ENCODE results near the gene CYSLTR1. TPM values are rescaled to one million over a fixed set of nuclear protein-coding genes. Genes with fewer than 3 reads are reported as not detected.
"Not testable (repeated sequence)": the region's sequence is repeated elsewhere in the genome, so short reads cannot be mapped to it uniquely, and the experiment has no call there.

The CYSLTR1 gene
- total RNA-seq, 1 donor from 2014 or later: 4.7 TPM

- DNase-seq (ENCODE audit: low spot score): not testable (repeated sequence)
Measured at GRCh38 chrX:78226047-78226446, 101.4 kb downstream of the CYSLTR1 start.

Other genes starting within 250 kb of the CYSLTR1 start
- gene PGK1, start 223.4 kb downstream of the CYSLTR1 start, total RNA-seq: 339 TPM
- 15.3 TPM for gene TAF9B, start 188.0 kb downstream of the CYSLTR1 start, total RNA-seq